H9 (cell line): ENCODE measurements around the gene APOH. TPM values are rescaled to one million over a fixed set of nuclear protein-coding genes. Genes with fewer than 3 reads are reported as not detected.

Source experiments
- DNase-seq: peaks from one replicate; pipeline ENCODE4 v3.0.0-alpha.2; 2017
- H2AFZ ChIP-seq: one replicate; pipeline ENCODE4 v1.6.1; 2013; ENCODE audit warnings: mild to moderate bottlenecking, low read length, control low read depth, moderate library complexity
- H2AK5ac ChIP-seq: 2 replicates; pipeline ENCODE4 v1.6.1; 2013; ENCODE audit warnings: low read length, control low read depth, mixed read lengths; ENCODE audit not compliant: insufficient read length
- H2BK120ac ChIP-seq: one replicate; pipeline ENCODE4 v1.6.1; 2013; ENCODE audit warnings: low read depth, mild to moderate bottlenecking, low read length, control low read depth, inconsistent platforms; ENCODE audit not compliant: poor library complexity, severe bottlenecking
- H2BK12ac ChIP-seq: 2 replicates; pipeline ENCODE4 v1.6.1; 2013; ENCODE audit warnings: low read length, control low read depth, mixed read lengths, low read depth; ENCODE audit not compliant: insufficient read length
- H2BK15ac ChIP-seq: 2 replicates; pipeline ENCODE4 v1.6.1; 2013; ENCODE audit warnings: low read depth, low read length, control low read depth
- H2BK20ac ChIP-seq: one replicate; pipeline ENCODE4 v1.6.1; 2013; ENCODE audit warnings: low read depth, mild to moderate bottlenecking, low read length, control low read depth, inconsistent platforms; ENCODE audit not compliant: poor library complexity, severe bottlenecking
- H2BK5ac ChIP-seq: 2 replicates; pipeline ENCODE4 v1.6.1; 2013; ENCODE audit warnings: low read length, control low read depth, mixed read lengths; ENCODE audit not compliant: insufficient read length
- H3K14ac ChIP-seq: 2 replicates; pipeline ENCODE4 v1.6.1; 2013; ENCODE audit warnings: low read length, control low read depth; ENCODE audit not compliant: insufficient read depth
- H3K18ac ChIP-seq: 2 replicates; pipeline ENCODE4 v1.6.1; 2013; ENCODE audit warnings: low read depth, mild to moderate bottlenecking, mixed read lengths, low read length, control low read depth; ENCODE audit not compliant: insufficient read length
- H3K23ac ChIP-seq: 2 replicates; pipeline ENCODE4 v1.6.1; 2013; ENCODE audit warnings: low read length, control low read depth, mixed read lengths, low read depth; ENCODE audit not compliant: insufficient read length
- H3K23me2 ChIP-seq: 2 replicates; pipeline ENCODE4 v1.6.1; 2013; ENCODE audit warnings: low read depth, mild to moderate bottlenecking, mixed read lengths, low read length, control low read depth; ENCODE audit not compliant: insufficient read length, poor library complexity, severe bottlenecking
- H3K27ac ChIP-seq: 2 replicates; pipeline ENCODE4 v1.5.1; 2013; ENCODE audit warnings: low read length, control low read depth, mixed read lengths, low read depth; ENCODE audit not compliant: insufficient read length
- H3K27me3 ChIP-seq: 2 replicates; pipeline ENCODE4 v1.6.1; 2013; ENCODE audit warnings: low read length, control low read depth, inconsistent platforms; ENCODE audit not compliant: insufficient read depth
- H3K4ac ChIP-seq: 2 replicates; pipeline ENCODE4 v1.6.1; 2013; ENCODE audit warnings: low read depth, mild to moderate bottlenecking, control low read depth, inconsistent platforms, low read length, moderate library complexity
- H3K4me1 ChIP-seq: 2 replicates; pipeline ENCODE4 v1.6.1; 2013; ENCODE audit warnings: low read length, control low read depth, inconsistent platforms; ENCODE audit not compliant: insufficient read depth
- H3K4me2 ChIP-seq: 2 replicates; pipeline ENCODE4 v1.6.1; 2013; ENCODE audit warnings: low read length, control low read depth, mixed read lengths; ENCODE audit not compliant: insufficient read length, insufficient read depth
- H3K56ac ChIP-seq: 2 replicates; pipeline ENCODE4 v1.6.1; 2013; ENCODE audit warnings: low read depth, mild to moderate bottlenecking, mixed read lengths, low read length, control low read depth; ENCODE audit not compliant: insufficient read length
- H3K79me1 ChIP-seq: 2 replicates; pipeline ENCODE4 v1.6.1; 2013; ENCODE audit warnings: low read depth, mild to moderate bottlenecking, moderate library complexity, low read length, control low read depth, inconsistent platforms; ENCODE audit not compliant: insufficient read depth, poor library complexity, severe bottlenecking
- H3K79me2 ChIP-seq: 2 replicates; pipeline ENCODE4 v1.6.1; 2013; ENCODE audit warnings: low read length, control low read depth, inconsistent platforms; ENCODE audit not compliant: insufficient read depth
- H3K9ac ChIP-seq: 2 replicates; pipeline ENCODE4 v1.6.1; 2013; ENCODE audit warnings: low read length, control low read depth, mixed read lengths; ENCODE audit not compliant: insufficient read length; ENCODE audit errors: extremely low read depth
- H3K9me3 ChIP-seq: one replicate; pipeline ENCODE4 v1.6.1; 2013; ENCODE audit warnings: low read depth, low read length, inconsistent platforms; ENCODE audit not compliant: control insufficient read depth
- H3T11ph ChIP-seq: one replicate; pipeline ENCODE4 v1.6.1; 2013; ENCODE audit warnings: mild to moderate bottlenecking, low read length, control low read depth, inconsistent platforms
- H4K20me1 ChIP-seq: one replicate; pipeline ENCODE4 v1.6.1; 2013; ENCODE audit not compliant: control insufficient read depth, insufficient read length, insufficient read depth
- H4K5ac ChIP-seq: 2 replicates; pipeline ENCODE4 v1.6.1; 2013; ENCODE audit warnings: low read depth, mild to moderate bottlenecking, mixed read lengths, low read length, control low read depth; ENCODE audit not compliant: insufficient read length
- H4K8ac ChIP-seq: replicated peaks from 2 replicates; pipeline ENCODE4 v1.6.1; 2013; ENCODE audit warnings: low read length, control low read depth, mixed read lengths, low read depth; ENCODE audit not compliant: insufficient read length
- H4K91ac ChIP-seq: 2 replicates; pipeline ENCODE4 v1.6.1; 2013; ENCODE audit warnings: low read depth, mild to moderate bottlenecking, moderate library complexity, mixed read lengths, low read length, control low read depth; ENCODE audit not compliant: insufficient read length
- H3K27ac Mint-ChIP-seq, 3 experiments: 2 replicates in 2 of 3; 3 replicates in 1 of 3; pipeline ENCODE4 v1.8.0; 2020 to 2021; ENCODE audit warnings: mixed read lengths in 3 of 3, mild to moderate bottlenecking in 1 of 3, moderate library complexity in 1 of 3
- H3K27me3 Mint-ChIP-seq: 2 replicates; pipeline ENCODE4 v1.8.0; 2021; ENCODE audit warnings: low read depth, mild to moderate bottlenecking, moderate library complexity, mixed read lengths
- H3K36me3 Mint-ChIP-seq, 3 experiments: 2 replicates in 2 of 3; 3 replicates in 1 of 3; pipeline ENCODE4 v1.8.0; 2020 to 2021; ENCODE audit warnings: low read depth in 3 of 3, mixed read lengths in 3 of 3; ENCODE audit not compliant: insufficient read depth in 1 of 3
- H3K4me1 Mint-ChIP-seq, 2 experiments: 2 replicates each; pipeline ENCODE4 v1.8.0; 2020; ENCODE audit warnings: mixed read lengths in 2 of 2
- H3K4me3 Mint-ChIP-seq, 2 experiments: 2 replicates in 1 of 2; 3 replicates in 1 of 2; pipeline ENCODE4 v1.8.0; 2020 to 2021; ENCODE audit warnings: mild to moderate bottlenecking in 2 of 2, mixed read lengths in 2 of 2, moderate library complexity in 1 of 2
- H3K9me3 Mint-ChIP-seq, 2 experiments: 2 replicates in 1 of 2; 3 replicates in 1 of 2; pipeline ENCODE4 v1.8.0; 2020; ENCODE audit warnings: mild to moderate bottlenecking in 2 of 2, mixed read lengths in 2 of 2, moderate library complexity in 1 of 2
- WGBS: extraction: QIAGEN DNeasy Blood & Tissue Kit; methylation state at CpG from one replicate; pipeline ENCODE4 v1.1.7; 2013; ENCODE audit warnings: missing lambda C conversion rate, low lambda C conversion rate, mixed read lengths; ENCODE audit not compliant: insufficient read length; ENCODE audit errors: extremely low coverage; 5-methylcytosine and 5-hydroxymethylcytosine counted together
- total RNA-seq: library from RNA; stranded (reverse); gene quantifications from 2 replicates; pipeline ENCODE4 v1.2.1, GENCODE V29; 2021
- TF ChIP-seq, protein P1 (sequence below): fragments of 200-600 bp; sonication (generic); conservative IDR thresholded peaks from 3 replicates; pipeline ENCODE4 v1.8.0; 2021; ENCODE audit warnings: antibody characterized with exemption, mild to moderate bottlenecking

APOH gene
- total RNA-seq, 1 experiment from 2014 or later: not detected

DNA sequence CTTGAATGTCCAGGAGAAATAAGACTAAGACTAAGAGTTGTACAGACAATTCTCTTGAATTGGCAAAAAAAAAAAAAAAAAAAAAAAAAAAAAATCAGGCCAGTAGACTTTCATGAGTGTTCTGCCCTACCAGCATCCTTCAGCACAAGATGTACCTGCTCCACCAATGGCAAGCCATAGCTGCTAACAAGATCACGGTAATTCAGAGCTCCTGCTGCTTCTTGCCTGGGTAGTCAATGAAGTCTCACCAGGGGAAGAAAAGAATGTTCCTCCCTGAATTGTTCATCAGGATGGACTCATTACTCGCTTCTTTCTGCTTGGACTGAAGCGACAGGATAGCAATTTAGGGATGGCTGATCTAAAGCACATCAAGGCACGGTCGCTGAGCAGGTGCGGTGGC lies 31.1 kb upstream of the APOH start:
- no peaks in the 10 kb centered on the region for H3K4me1 Mint-ChIP-seq
- peaks cover 0 to 1% (median 0%) of the 10 kb centered on the region in 3 experiments; a peak in 1 of 7 replicates for H3K36me3 Mint-ChIP-seq
- Histone ChIP-seq H3T11ph (no peak overlapping the region), H3K9me3 (no peaks in the 10 kb centered on the region), H4K8ac (no peak overlapping the region), H2BK120ac (no peak overlapping the region), H3K27ac (no peak overlapping the region), H3K9ac (no peak overlapping the region), H4K91ac (no peak overlapping the region), H3K79me2 (no peaks in the 10 kb centered on the region), H3K79me1 (no peaks in the 10 kb centered on the region), H2BK5ac (no peak overlapping the region), H3K14ac (no peak overlapping the region), H3K56ac (no peak overlapping the region), H3K4me2 (no peak overlapping the region), H4K5ac (no peak overlapping the region), H2BK20ac (no peak overlapping the region), H3K18ac (no peak overlapping the region), H3K4me1 (no peaks in the 10 kb centered on the region), H3K23ac (no peak overlapping the region), H2AFZ (no peak overlapping the region), H3K27me3 (no peaks in the 10 kb centered on the region), H3K23me2 (no peaks in the 10 kb centered on the region), H4K20me1 (no peaks in the 10 kb centered on the region), H2AK5ac (no peak overlapping the region), H2BK12ac (no peak overlapping the region), H2BK15ac (no peak overlapping the region), H3K4ac (no peak overlapping the region)
- H3K27me3 Mint-ChIP-seq: no peaks in the 10 kb centered on the region
- no peak for DNase-seq
- no CpG with 5 or more reads among the region's 6 CpGs for WGBS
- TF ChIP-seq, protein P1, sequence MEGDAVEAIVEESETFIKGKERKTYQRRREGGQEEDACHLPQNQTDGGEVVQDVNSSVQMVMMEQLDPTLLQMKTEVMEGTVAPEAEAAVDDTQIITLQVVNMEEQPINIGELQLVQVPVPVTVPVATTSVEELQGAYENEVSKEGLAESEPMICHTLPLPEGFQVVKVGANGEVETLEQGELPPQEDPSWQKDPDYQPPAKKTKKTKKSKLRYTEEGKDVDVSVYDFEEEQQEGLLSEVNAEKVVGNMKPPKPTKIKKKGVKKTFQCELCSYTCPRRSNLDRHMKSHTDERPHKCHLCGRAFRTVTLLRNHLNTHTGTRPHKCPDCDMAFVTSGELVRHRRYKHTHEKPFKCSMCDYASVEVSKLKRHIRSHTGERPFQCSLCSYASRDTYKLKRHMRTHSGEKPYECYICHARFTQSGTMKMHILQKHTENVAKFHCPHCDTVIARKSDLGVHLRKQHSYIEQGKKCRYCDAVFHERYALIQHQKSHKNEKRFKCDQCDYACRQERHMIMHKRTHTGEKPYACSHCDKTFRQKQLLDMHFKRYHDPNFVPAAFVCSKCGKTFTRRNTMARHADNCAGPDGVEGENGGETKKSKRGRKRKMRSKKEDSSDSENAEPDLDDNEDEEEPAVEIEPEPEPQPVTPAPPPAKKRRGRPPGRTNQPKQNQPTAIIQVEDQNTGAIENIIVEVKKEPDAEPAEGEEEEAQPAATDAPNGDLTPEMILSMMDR: no peak
- H3K27ac Mint-ChIP-seq: no peak overlapping the region
- no peak overlapping the region for H3K4me3 Mint-ChIP-seq
- peaks cover 5 to 7% of the 10 kb centered on the region in 2 experiments; a peak in 4 of 5 replicates for H3K9me3 Mint-ChIP-seq
